Type B pancreatic cell (in vitro differentiated cells): ENCODE results near the gene MYO3B. TPM values are rescaled to one million over a fixed set of nuclear protein-coding genes. Genes with fewer than 3 reads are reported as not detected.

ENCODE experiments used
- DNase-seq: peaks from one replicate; pipeline ENCODE4 v3.0.0; 2021; ENCODE audit warnings: mixed read lengths; ENCODE audit not compliant: unreplicated experiment; ENCODE audit errors: extremely low spot score
- H3K27ac Mint-ChIP-seq: 2 replicates; pipeline ENCODE4 v1.8.0; 2021; ENCODE audit warnings: mild to moderate bottlenecking, mixed read lengths
- H3K27me3 Mint-ChIP-seq: 2 replicates; pipeline ENCODE4 v1.8.0; 2021; ENCODE audit warnings: mixed read lengths
- H3K36me3 Mint-ChIP-seq: 2 replicates; pipeline ENCODE4 v1.8.0; 2021; ENCODE audit warnings: mixed read lengths
- H3K4me1 Mint-ChIP-seq: one replicate; pipeline ENCODE4 v1.8.0; 2021; ENCODE audit warnings: mixed read lengths; ENCODE audit not compliant: unreplicated experiment
- H3K4me3 Mint-ChIP-seq: 2 replicates; pipeline ENCODE4 v1.8.0; 2021; ENCODE audit warnings: mild to moderate bottlenecking, mixed read lengths
- H3K9me3 Mint-ChIP-seq: 2 replicates; pipeline ENCODE4 v1.8.0; 2021; ENCODE audit warnings: mixed read lengths
- total RNA-seq: library from RNA; stranded (reverse); gene quantifications from 2 replicates; pipeline ENCODE4 v1.2.1, GENCODE V29; 2021; ENCODE audit warnings: low replicate concordance
- TF ChIP-seq, protein P1 (sequence below): fragments of 200-600 bp; sonication (generic); conservative IDR thresholded peaks from 2 replicates; pipeline ENCODE4 v1.5.0; 2021; ENCODE audit warnings: antibody characterized with exemption, mild to moderate bottlenecking

MYO3B gene
- total RNA-seq, 1 donor from 2014 or later = 0.46 TPM

DNA sequence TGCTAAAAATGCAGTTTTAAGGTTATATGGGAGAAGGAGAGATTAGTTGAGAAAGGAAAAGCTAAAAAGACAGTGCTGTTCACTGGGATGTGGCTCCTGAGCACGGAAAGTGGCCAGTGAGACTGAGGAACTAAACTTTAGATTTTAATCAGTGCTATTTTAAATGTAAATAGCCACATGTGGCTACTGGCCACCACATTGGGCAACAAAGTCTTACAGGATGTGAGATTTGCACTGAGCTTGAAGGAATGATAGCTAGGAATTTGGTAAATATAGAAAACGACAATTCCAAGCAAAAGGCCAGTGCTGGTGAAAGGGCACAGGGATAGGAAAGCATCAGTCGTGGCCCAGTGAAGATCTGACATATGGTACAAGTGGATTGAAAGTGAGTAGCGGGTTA lies 523.1 kb downstream of the MYO3B start:
- Mint-ChIP-seq H3K36me3 (no peaks in the 10 kb centered on the region), H3K27ac (no peak overlapping the region), H3K4me3 (no peak overlapping the region), H3K9me3 (peaks cover 5% of the 10 kb centered on the region), H3K27me3 (peaks cover 41% of the 10 kb centered on the region), H3K4me1 (peaks cover 2% of the 10 kb centered on the region)
- TF ChIP-seq, protein P1, sequence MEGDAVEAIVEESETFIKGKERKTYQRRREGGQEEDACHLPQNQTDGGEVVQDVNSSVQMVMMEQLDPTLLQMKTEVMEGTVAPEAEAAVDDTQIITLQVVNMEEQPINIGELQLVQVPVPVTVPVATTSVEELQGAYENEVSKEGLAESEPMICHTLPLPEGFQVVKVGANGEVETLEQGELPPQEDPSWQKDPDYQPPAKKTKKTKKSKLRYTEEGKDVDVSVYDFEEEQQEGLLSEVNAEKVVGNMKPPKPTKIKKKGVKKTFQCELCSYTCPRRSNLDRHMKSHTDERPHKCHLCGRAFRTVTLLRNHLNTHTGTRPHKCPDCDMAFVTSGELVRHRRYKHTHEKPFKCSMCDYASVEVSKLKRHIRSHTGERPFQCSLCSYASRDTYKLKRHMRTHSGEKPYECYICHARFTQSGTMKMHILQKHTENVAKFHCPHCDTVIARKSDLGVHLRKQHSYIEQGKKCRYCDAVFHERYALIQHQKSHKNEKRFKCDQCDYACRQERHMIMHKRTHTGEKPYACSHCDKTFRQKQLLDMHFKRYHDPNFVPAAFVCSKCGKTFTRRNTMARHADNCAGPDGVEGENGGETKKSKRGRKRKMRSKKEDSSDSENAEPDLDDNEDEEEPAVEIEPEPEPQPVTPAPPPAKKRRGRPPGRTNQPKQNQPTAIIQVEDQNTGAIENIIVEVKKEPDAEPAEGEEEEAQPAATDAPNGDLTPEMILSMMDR = no peak
- DNase-seq = no peak

DNA sequence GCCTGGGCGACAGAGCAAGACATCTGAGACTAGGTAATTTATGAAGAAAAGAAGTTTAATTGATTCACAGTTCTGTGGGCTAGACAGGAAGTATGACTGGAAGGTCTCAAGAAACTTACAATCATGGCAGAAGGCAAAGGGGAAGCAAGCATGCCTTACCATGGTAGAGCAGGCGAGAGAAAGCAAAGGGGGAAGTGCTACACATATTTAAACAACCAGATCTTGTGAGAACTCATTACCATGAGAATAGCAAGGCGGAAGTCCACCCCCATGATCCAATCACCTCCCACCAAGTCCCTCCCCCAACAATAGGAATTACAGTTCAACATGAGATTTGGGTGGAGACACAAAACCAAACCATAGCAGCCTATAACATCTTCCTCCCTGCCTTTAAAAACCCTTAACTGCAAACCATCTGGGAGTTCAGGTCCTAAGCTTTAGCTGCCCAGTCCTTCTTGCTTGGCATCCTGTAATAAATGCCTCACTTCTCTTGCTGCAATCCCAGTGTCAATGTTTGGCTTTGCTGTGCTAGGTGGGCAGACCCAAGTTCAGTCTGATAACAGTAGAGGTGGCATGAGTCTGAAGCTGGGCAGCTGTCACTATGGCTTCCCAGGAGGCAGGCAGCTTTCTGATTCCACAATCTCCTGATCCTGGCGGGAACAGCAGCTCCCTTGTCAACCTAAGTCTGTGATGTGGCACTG lies 526.0 kb downstream of the MYO3B start:
- TF ChIP-seq, protein P1 = no peak
- Mint-ChIP-seq H3K27ac (no peak overlapping the region), H3K9me3 (peaks cover 5% of the 10 kb centered on the region), H3K27me3 (peaks cover 56% of the 10 kb centered on the region), H3K4me1 (no peaks in the 10 kb centered on the region), H3K36me3 (no peaks in the 10 kb centered on the region), H3K4me3 (no peak overlapping the region)
- DNase-seq = no peak
